WTC11 (cell line): ENCODE data around the gene ITIH2.

Experiments
- ATF3 ChIP-seq: sonication (generic); formaldehyde crosslinking; conservative IDR thresholded peaks from 2 replicates; pipeline ENCODE4 v1.8.1; 2022; ENCODE audit warnings: mild to moderate bottlenecking, missing genetic modification reagents
- ATF6 ChIP-seq: sonication (generic); formaldehyde crosslinking; IDR thresholded peaks from 2 replicates; pipeline ENCODE4 v1.8.1; 2023; ENCODE audit warnings: mild to moderate bottlenecking, missing genetic modification reagents
- CTCF ChIP-seq: fragments of 200-600 bp; IDR thresholded peaks from 2 replicates; pipeline ENCODE4 v1.8.0; 2022; ENCODE audit warnings: antibody characterized with exemption
- E2F1 ChIP-seq: sonication (generic); formaldehyde crosslinking; IDR thresholded peaks from 2 replicates; pipeline ENCODE4 v1.8.0; 2022; ENCODE audit warnings: mild to moderate bottlenecking, missing genetic modification reagents
- FOXP1 ChIP-seq: sonication (generic); formaldehyde crosslinking; IDR thresholded peaks from 2 replicates; pipeline ENCODE4 v1.8.0; 2022; ENCODE audit warnings: missing genetic modification reagents, mild to moderate bottlenecking, moderate library complexity, borderline replicate concordance
- HMGXB4 ChIP-seq: sonication (generic); formaldehyde crosslinking; IDR thresholded peaks from 2 replicates; pipeline ENCODE4 v1.8.1; 2023; ENCODE audit warnings: mild to moderate bottlenecking, moderate library complexity, missing genetic modification reagents
- IRF2 ChIP-seq: sonication (generic); formaldehyde crosslinking; IDR thresholded peaks from 2 replicates; pipeline ENCODE4 v1.8.0; 2022; ENCODE audit warnings: low read depth, missing genetic modification reagents, borderline replicate concordance
- MAX ChIP-seq: sonication (generic); formaldehyde crosslinking; IDR thresholded peaks from 2 replicates; pipeline ENCODE4 v1.8.0; 2022; ENCODE audit warnings: mild to moderate bottlenecking, missing genetic modification reagents
- MLX ChIP-seq: sonication (generic); formaldehyde crosslinking; IDR thresholded peaks from 2 replicates; pipeline ENCODE4 v1.8.1; 2023; ENCODE audit warnings: mild to moderate bottlenecking, missing genetic modification reagents, moderate library complexity
- MXD4 ChIP-seq: fragments of 250-450 bp; sonication (Bioruptor Pico); IDR thresholded peaks from 2 replicates; pipeline ENCODE4 v1.8.0; 2021; ENCODE audit warnings: mild to moderate bottlenecking, moderate library complexity, borderline replicate concordance
- MYBL2 ChIP-seq: sonication (generic); formaldehyde crosslinking; IDR thresholded peaks from 2 replicates; pipeline ENCODE4 v1.8.1; 2023; ENCODE audit warnings: mild to moderate bottlenecking, moderate library complexity, missing genetic modification reagents
- SMAD3 ChIP-seq: sonication (generic); formaldehyde crosslinking; IDR thresholded peaks from 2 replicates; pipeline ENCODE4 v1.8.0; 2022; ENCODE audit warnings: missing genetic modification reagents, mild to moderate bottlenecking, borderline replicate concordance
- SP1 ChIP-seq: sonication (generic); formaldehyde crosslinking; conservative IDR thresholded peaks from 2 replicates; pipeline ENCODE4 v1.8.1; 2022; ENCODE audit warnings: missing genetic modification reagents

- TF ChIP-seq MLX (CRISPR knock-in tag) (no peak), MAX (no peak), CTCF (no peak), ATF3 (CRISPR knock-in tag) (no peak), IRF2 (no peak), MXD4 (CRISPR knock-in tag) (no peak), ATF6 (CRISPR knock-in tag) (no peak), E2F1 (CRISPR knock-in tag) (no peak), MYBL2 (CRISPR knock-in tag) (no peak), HMGXB4 (no peak), FOXP1 (no peak), SP1 (CRISPR knock-in tag) (no peak), SMAD3 (CRISPR knock-in tag) (no peak)
Measured at GRCh38 chr10:7686351-7687171, 16.6 kb upstream of the ITIH2 start.
